Smooth muscle cell (in vitro differentiated cells): ENCODE results near the gene POLR2F. TPM values are rescaled to one million over a fixed set of nuclear protein-coding genes. Genes with fewer than 3 reads are reported as not detected.

ENCODE experiments used
- DNase-seq: peaks from one replicate; lab custom pipeline; 2025; ENCODE audit not compliant: unreplicated experiment; lab: John Stamatoyannopoulos, UW
- H2AFZ ChIP-seq: fragments of 200-600 bp; sonication (generic); 2 replicates; pipeline ENCODE4 v1.6.0; 2016; ENCODE audit warnings: antibody characterized with exemption, low read depth, mild to moderate bottlenecking
- H3F3A ChIP-seq: fragments of 200-600 bp; sonication (generic); 2 replicates; pipeline ENCODE4 v1.6.0; 2017; ENCODE audit warnings: antibody characterized with exemption, low read depth
- H3K27ac ChIP-seq: fragments of 200-600 bp; sonication (generic); 2 replicates; pipeline ENCODE4 v1.5.1; 2016; ENCODE audit warnings: low read depth, mild to moderate bottlenecking
- H3K27me3 ChIP-seq: fragments of 200-600 bp; sonication (generic); 2 replicates; pipeline ENCODE4 v1.6.1; 2016; ENCODE audit warnings: low read depth, mild to moderate bottlenecking
- H3K36me3 ChIP-seq: fragments of 200-600 bp; sonication (generic); 2 replicates; pipeline ENCODE4 v1.5.1; 2016; ENCODE audit warnings: low read depth
- H3K4me1 ChIP-seq: fragments of 200-600 bp; sonication (generic); 2 replicates; pipeline ENCODE4 v1.5.1; 2016; ENCODE audit warnings: low read depth
- H3K4me2 ChIP-seq: fragments of 200-600 bp; sonication (generic); 2 replicates; pipeline ENCODE4 v1.6.0; 2016; ENCODE audit warnings: mild to moderate bottlenecking
- H3K4me3 ChIP-seq: fragments of 200-600 bp; sonication (generic); 2 replicates; pipeline ENCODE4 v1.5.1; 2016; ENCODE audit warnings: mild to moderate bottlenecking
- H3K79me2 ChIP-seq: fragments of 200-600 bp; sonication (generic); 2 replicates; pipeline ENCODE4 v1.6.0; 2016; ENCODE audit warnings: low read depth, mild to moderate bottlenecking
- H3K9ac ChIP-seq: fragments of 200-600 bp; sonication (generic); 2 replicates; pipeline ENCODE4 v1.6.0; 2016; ENCODE audit warnings: low read depth
- H3K9me3 ChIP-seq: fragments of 200-600 bp; sonication (generic); replicated peaks from 2 replicates; pipeline ENCODE4 v1.5.1; 2016; ENCODE audit warnings: low read depth
- H4K20me1 ChIP-seq: fragments of 200-600 bp; sonication (generic); 2 replicates; pipeline ENCODE4 v1.6.0; 2016; ENCODE audit warnings: low read depth
- CTCF ChIP-seq: fragments of 200-600 bp; sonication (generic); IDR thresholded peaks from 2 replicates; pipeline ENCODE4 v1.5.1; 2017; ENCODE audit warnings: borderline replicate concordance, mild to moderate bottlenecking, antibody characterized with exemption; ENCODE audit not compliant: insufficient read depth, poor library complexity, severe bottlenecking
- WGBS: methylation state at CpG from one replicate; pipeline ENCODE4 v1.1.7; 2016; ENCODE audit warnings: low lambda C conversion rate; 5-methylcytosine and 5-hydroxymethylcytosine counted together
- polyA plus RNA-seq: library from polyadenylated mRNA; unstranded; fragments of >200 nt; fragmentation: Nextera tagmentation; extraction: Ambion mirVana; gene quantifications from 2 replicates; pipeline ENCODE4 v1.2.1, GENCODE V29; 2016
- total RNA-seq: library from RNA; depleted of rRNA; stranded (reverse); fragments of >200 nt; gene quantifications from 2 replicates; pipeline ENCODE4 v1.2.3, GENCODE V29; 2014

POLR2F gene
- total and polyA plus RNA-seq, 2 experiments from 2014 or later = 29.0 to 138 TPM

GRCh38 chr22:37918580-37919270, 34.8 kb upstream of the POLR2F start:
- WGBS = 97% methylated on average over 23 of the region's 25 CpGs
- H3K9me3 ChIP-seq = no peaks in the 10 kb centered on the region
- DNase-seq = no peak
- no peaks in the 10 kb centered on the region for H4K20me1 ChIP-seq
- H3K4me3 ChIP-seq = no peak overlapping the region
- no peaks in the 10 kb centered on the region for H3K79me2 ChIP-seq
- H3F3A ChIP-seq = no peaks in the 10 kb centered on the region
- H3K4me1 ChIP-seq = no peaks in the 10 kb centered on the region
- H3K36me3 ChIP-seq = peaks cover 5% of the 10 kb centered on the region
- H3K4me2 ChIP-seq = no peak overlapping the region
- H3K27me3 ChIP-seq = no peaks in the 10 kb centered on the region
- H2AFZ ChIP-seq = no peak overlapping the region
- no peak overlapping the region for H3K9ac ChIP-seq
- no peak for TF ChIP-seq CTCF
- H3K27ac ChIP-seq = no peak overlapping the region

GRCh38 chr22:37920126-37920525, 33.4 kb upstream of the POLR2F start:
- Histone ChIP-seq H2AFZ (no peak overlapping the region), H3K27ac (no peak overlapping the region), H3K4me1 (no peaks in the 10 kb centered on the region), H3K9me3 (no peaks in the 10 kb centered on the region), H3K36me3 (peaks cover 5% of the 10 kb centered on the region), H3K79me2 (no peaks in the 10 kb centered on the region), H3K4me2 (no peak overlapping the region), H3F3A (no peaks in the 10 kb centered on the region), H3K27me3 (no peaks in the 10 kb centered on the region), H3K4me3 (no peak overlapping the region), H4K20me1 (no peaks in the 10 kb centered on the region), H3K9ac (no peak overlapping the region)
- no peak for TF ChIP-seq CTCF
- DNase-seq = no peak
- over 99% methylated on average over 5 of the region's 5 CpGs for WGBS

DNA sequence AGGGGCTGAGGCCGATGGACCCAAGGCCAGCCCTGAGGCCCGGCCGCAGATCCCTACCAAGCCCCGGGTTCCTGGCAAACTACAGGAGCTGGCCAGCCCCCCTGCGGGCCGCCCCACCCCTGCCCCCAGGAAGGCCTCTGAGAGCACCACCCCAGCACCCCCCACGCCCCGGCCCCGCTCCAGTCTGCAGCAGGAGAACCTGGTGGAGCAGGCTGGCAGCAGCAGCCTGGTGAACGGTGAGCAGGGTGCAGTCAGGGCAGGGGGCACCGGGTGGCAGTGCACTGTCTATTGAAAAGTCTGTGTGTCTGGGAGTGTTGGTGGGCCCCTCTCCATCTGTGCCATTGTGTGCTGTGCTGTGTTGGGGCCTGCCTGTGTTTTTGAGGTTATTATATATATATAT, 31.3 kb upstream of the POLR2F start:
- Histone ChIP-seq H3K27me3 (no peaks in the 10 kb centered on the region), H3K4me1 (no peaks in the 10 kb centered on the region), H2AFZ (no peak overlapping the region), H3K4me3 (no peak overlapping the region), H3F3A (no peaks in the 10 kb centered on the region), H4K20me1 (peaks cover 9% of the 10 kb centered on the region), H3K36me3 (peaks cover 5% of the 10 kb centered on the region), H3K9ac (no peak overlapping the region), H3K4me2 (no peak overlapping the region), H3K27ac (no peak overlapping the region), H3K9me3 (no peaks in the 10 kb centered on the region), H3K79me2 (no peaks in the 10 kb centered on the region)
- no peak for DNase-seq
- no peak for TF ChIP-seq CTCF
- WGBS = 100% methylated on average over 11 of the region's 11 CpGs

- Histone ChIP-seq H2AFZ (no peak overlapping the region), H3K4me2 (no peak overlapping the region), H3K79me2 (no peaks in the 10 kb centered on the region), H3K9ac (no peak overlapping the region), H3K4me1 (no peaks in the 10 kb centered on the region), H3K27ac (no peak overlapping the region), H3K9me3 (no peaks in the 10 kb centered on the region), H4K20me1 (peaks cover 9% of the 10 kb centered on the region), H3F3A (no peaks in the 10 kb centered on the region), H3K4me3 (no peak overlapping the region), H3K36me3 (peaks cover 9% of the 10 kb centered on the region), H3K27me3 (no peaks in the 10 kb centered on the region)
- no peak for DNase-seq
- WGBS = 95% methylated on average over 4 of the region's 4 CpGs
- TF ChIP-seq CTCF = no peak
These were observed 29.6 kb upstream of the POLR2F start for GRCh38 chr22:37923927-37924326.
